OCI-LY1 (cell line): ENCODE results near the gene VWC2L.

ENCODE experiments used
- EZH2 ChIP-seq: fragments of 200-600 bp; sonication (generic), shearing (Covaris generic); IDR thresholded peaks from 2 replicates; pipeline ENCODE4 v1.8.0; 2017; ENCODE audit warnings: borderline replicate concordance, mixed run types, mild to moderate bottlenecking, antibody characterized with exemption, low read length, moderate library complexity, mixed read lengths
- TF ChIP-seq, protein P1 (sequence below): fragments of 200-600 bp; sonication (generic), shearing (Covaris generic); IDR thresholded peaks from 2 replicates; pipeline ENCODE4 v1.5.1; 2017; ENCODE audit warnings: mild to moderate bottlenecking, antibody characterized with exemption, low read length, moderate library complexity, mixed read lengths

DNA sequence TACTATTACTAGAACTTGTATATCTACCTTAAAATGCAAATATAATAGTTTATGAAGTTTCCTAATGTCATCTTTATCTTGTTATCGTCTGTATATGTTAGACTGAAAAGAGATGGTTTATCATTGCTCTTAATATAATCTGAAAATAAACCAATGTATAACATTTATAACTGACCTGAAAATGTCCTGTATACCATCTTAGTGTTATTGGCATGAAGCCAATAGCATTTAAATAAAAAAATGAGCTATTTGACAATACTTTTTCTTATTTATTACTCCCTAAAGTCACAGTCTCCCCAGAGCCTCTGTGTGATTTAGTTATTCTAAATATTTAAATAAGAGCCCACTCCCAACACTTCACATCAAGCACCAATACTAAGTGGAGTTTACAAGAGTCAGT is 1.8 kb downstream of the VWC2L start:
- TF ChIP-seq, protein P1, sequence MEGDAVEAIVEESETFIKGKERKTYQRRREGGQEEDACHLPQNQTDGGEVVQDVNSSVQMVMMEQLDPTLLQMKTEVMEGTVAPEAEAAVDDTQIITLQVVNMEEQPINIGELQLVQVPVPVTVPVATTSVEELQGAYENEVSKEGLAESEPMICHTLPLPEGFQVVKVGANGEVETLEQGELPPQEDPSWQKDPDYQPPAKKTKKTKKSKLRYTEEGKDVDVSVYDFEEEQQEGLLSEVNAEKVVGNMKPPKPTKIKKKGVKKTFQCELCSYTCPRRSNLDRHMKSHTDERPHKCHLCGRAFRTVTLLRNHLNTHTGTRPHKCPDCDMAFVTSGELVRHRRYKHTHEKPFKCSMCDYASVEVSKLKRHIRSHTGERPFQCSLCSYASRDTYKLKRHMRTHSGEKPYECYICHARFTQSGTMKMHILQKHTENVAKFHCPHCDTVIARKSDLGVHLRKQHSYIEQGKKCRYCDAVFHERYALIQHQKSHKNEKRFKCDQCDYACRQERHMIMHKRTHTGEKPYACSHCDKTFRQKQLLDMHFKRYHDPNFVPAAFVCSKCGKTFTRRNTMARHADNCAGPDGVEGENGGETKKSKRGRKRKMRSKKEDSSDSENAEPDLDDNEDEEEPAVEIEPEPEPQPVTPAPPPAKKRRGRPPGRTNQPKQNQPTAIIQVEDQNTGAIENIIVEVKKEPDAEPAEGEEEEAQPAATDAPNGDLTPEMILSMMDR = no peak
- TF ChIP-seq EZH2 = no peak
